WERI-Rb-1 (cell line): ENCODE results near the gene STAB1.

Source experiments
- DNase-seq: peaks from one replicate; pipeline ENCODE4 v3.0.0-alpha.2; 2020
- H3K27ac ChIP-seq: fragments of 250-450 bp; sonication (Bioruptor Pico); 2 replicates; pipeline ENCODE4 v1.5.1; 2020; ENCODE audit warnings: mild to moderate bottlenecking, moderate library complexity
- H3K27me3 ChIP-seq: fragments of 250-450 bp; sonication (Bioruptor Pico); 2 replicates; pipeline ENCODE4 v1.5.1; 2021; ENCODE audit warnings: mild to moderate bottlenecking, low read depth, moderate library complexity; ENCODE audit not compliant: insufficient read depth, severe bottlenecking
- H3K36me3 ChIP-seq: fragments of 250-450 bp; sonication (Bioruptor Pico); 2 replicates; pipeline ENCODE4 v1.5.1; 2020; ENCODE audit warnings: mild to moderate bottlenecking, moderate library complexity
- H3K4me3 ChIP-seq: 2 replicates; pipeline ENCODE4 v1.5.1; 2011; ENCODE audit warnings: low read depth, mild to moderate bottlenecking, control low read depth, low read length
- H3K9me3 ChIP-seq: fragments of 250-450 bp; sonication (Bioruptor Pico); 2 replicates; pipeline ENCODE4 v1.5.1; 2021; ENCODE audit warnings: mild to moderate bottlenecking, moderate library complexity; ENCODE audit not compliant: severe bottlenecking
- TF ChIP-seq, protein P1 (sequence below): IDR thresholded peaks from 2 replicates; pipeline ENCODE4 v1.5.1; 2011; ENCODE audit warnings: low read depth, mild to moderate bottlenecking, control low read depth, inconsistent platforms, low read length

STAB1 gene

DNA sequence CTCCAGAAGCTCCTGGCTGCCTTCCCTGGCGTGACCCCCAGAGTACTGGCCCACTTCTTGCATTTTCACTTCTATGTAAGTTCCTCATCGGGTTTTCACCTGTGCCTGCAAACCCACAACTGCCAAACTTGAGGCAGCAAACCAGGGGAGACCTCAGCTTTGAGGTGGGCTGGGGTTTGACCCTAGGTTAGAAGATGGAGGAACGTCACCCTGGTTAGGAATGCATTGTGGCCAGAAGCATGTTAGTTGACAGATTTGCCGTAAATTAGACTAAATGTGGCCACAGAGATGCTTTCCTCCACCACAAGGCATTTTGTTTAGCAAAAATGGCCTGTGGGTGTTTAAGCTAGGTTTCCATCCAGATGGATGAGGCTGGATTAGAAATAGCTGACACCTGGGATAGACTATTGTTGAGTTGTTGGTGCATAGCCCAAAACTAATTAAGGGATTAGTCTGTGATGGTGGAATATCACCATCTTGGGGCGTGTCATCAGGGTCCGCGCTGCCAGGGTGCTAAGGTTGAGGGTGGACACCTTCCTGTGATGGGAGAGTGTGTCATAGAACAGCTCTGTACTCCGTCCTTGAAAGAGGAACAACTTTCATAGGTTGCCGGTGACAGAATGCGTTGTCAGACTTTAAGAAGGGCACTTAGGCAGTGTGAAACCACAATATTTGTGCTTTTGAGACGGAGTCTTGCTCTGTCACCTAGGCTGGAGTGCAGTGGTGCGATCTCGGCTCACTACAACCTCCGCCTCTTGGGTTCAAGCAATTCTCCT, 36.2 kb upstream of the STAB1 start:
- Histone ChIP-seq H3K9me3 (no peaks in the 10 kb centered on the region), H3K4me3 (no peak overlapping the region), H3K27me3 (no peaks in the 10 kb centered on the region), H3K27ac (peak overlapping the region; percentile 53), H3K36me3 (peaks cover 74% of the 10 kb centered on the region)
- TF ChIP-seq, protein P1, sequence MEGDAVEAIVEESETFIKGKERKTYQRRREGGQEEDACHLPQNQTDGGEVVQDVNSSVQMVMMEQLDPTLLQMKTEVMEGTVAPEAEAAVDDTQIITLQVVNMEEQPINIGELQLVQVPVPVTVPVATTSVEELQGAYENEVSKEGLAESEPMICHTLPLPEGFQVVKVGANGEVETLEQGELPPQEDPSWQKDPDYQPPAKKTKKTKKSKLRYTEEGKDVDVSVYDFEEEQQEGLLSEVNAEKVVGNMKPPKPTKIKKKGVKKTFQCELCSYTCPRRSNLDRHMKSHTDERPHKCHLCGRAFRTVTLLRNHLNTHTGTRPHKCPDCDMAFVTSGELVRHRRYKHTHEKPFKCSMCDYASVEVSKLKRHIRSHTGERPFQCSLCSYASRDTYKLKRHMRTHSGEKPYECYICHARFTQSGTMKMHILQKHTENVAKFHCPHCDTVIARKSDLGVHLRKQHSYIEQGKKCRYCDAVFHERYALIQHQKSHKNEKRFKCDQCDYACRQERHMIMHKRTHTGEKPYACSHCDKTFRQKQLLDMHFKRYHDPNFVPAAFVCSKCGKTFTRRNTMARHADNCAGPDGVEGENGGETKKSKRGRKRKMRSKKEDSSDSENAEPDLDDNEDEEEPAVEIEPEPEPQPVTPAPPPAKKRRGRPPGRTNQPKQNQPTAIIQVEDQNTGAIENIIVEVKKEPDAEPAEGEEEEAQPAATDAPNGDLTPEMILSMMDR, result no peak
- no peak for DNase-seq

DNA sequence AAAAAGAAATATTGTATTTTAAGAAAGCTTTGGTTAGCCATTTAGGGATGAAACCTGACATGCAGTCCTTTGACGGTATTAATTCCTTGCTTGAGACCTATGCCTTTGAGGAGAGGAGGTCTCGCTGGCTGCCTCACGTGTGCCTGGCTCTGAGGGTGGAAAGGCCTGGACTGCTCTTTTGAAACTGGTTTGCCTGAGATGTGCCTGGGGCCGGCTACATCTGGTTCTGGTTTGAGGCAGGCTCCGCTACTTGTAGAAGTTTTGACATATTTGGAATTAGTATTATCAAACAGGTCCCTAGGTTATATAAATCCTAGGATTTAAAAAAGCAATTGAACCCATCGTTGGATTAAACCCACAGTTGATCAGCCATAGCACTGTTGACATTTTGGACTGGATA, 33.3 kb upstream of the STAB1 start:
- Histone ChIP-seq H3K36me3 (peaks cover 92% of the 10 kb centered on the region), H3K9me3 (no peaks in the 10 kb centered on the region)

GRCh38 chr3:52463416-52463815, 31.7 kb upstream of the STAB1 start:
- no peak for DNase-seq
- Histone ChIP-seq H3K9me3 (no peaks in the 10 kb centered on the region), H3K36me3 (peaks cover 88% of the 10 kb centered on the region), H3K4me3 (no peak overlapping the region), H3K27me3 (no peaks in the 10 kb centered on the region), H3K27ac (no peak overlapping the region)
- TF ChIP-seq, protein P1, result no peak

More for the DNA sequence above, 33.3 kb upstream of the STAB1 start:
- no peak for DNase-seq
- Histone ChIP-seq H3K27ac (no peak overlapping the region), H3K4me3 (no peak overlapping the region), H3K27me3 (no peaks in the 10 kb centered on the region)
- TF ChIP-seq, protein P1, result no peak

DNA sequence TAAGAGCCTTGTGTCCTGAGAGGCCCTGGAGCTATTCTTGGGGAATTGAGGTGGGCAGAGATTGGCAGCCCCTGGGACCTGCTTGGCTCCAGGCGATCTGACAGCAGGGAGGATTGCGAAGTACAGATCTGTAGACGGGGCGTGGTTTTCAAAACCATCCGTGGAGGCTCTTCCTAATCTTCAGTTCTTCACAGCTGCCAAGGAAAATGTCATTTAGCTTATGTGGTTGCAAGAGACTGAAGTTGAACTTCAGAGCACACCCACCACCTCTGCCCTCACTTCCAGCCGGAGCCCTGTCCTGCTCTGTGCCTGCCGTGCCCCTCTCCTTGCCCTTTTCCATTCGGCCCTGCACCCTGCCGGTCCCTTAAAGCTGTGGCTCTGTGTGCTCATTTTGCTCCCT, 26.8 kb upstream of the STAB1 start:
- TF ChIP-seq, protein P1, result no peak
- peak overlapping the region; percentile 99 for H3K27ac ChIP-seq
- no peaks in the 10 kb centered on the region for H3K9me3 ChIP-seq
- peak; percentile 89 for DNase-seq
- peak overlapping the region; percentile 25 for H3K4me3 ChIP-seq
- peaks cover 73% of the 10 kb centered on the region for H3K36me3 ChIP-seq
- H3K27me3 ChIP-seq, result no peaks in the 10 kb centered on the region

GRCh38 chr3:52469001-52469400, 26.1 kb upstream of the STAB1 start:
- H3K4me3 ChIP-seq, result peak overlapping the region; percentile 25
- no peaks in the 10 kb centered on the region for H3K27me3 ChIP-seq
- no peaks in the 10 kb centered on the region for H3K9me3 ChIP-seq
- peak; percentile 82 for DNase-seq
- peak overlapping the region; percentile 99 for H3K27ac ChIP-seq
- H3K36me3 ChIP-seq, result peaks cover 75% of the 10 kb centered on the region
- TF ChIP-seq, protein P1, result no peak

- no peaks in the 10 kb centered on the region for H3K9me3 ChIP-seq
- peaks cover 75% of the 10 kb centered on the region for H3K36me3 ChIP-seq
- peak overlapping the region; percentile 99 for H3K27ac ChIP-seq
Observed at GRCh38 chr3:52470920-52471319, 24.2 kb upstream of the STAB1 start.

More at GRCh38 chr3:52470920-52471319, 24.2 kb upstream of the STAB1 start:
- TF ChIP-seq, protein P1, result no peak
- Histone ChIP-seq H3K4me3 (no peak overlapping the region), H3K27me3 (no peaks in the 10 kb centered on the region)
- no peak for DNase-seq
